Stimulated activated CD8-positive, alpha-beta memory T cell treated with anti-CD3 and anti-CD28 coated beads, Interleukin-7, amount 100 ng/mL, for 4 hours (primary cell): ENCODE data around the gene DDI1.

Experiments used
- DNase-seq, 2 donors: peaks; one replicate each; pipeline ENCODE4 v3.0.0-alpha.2; 2020; ENCODE audit warnings: low read depth in 2 of 2

Gene DDI1

DNA sequence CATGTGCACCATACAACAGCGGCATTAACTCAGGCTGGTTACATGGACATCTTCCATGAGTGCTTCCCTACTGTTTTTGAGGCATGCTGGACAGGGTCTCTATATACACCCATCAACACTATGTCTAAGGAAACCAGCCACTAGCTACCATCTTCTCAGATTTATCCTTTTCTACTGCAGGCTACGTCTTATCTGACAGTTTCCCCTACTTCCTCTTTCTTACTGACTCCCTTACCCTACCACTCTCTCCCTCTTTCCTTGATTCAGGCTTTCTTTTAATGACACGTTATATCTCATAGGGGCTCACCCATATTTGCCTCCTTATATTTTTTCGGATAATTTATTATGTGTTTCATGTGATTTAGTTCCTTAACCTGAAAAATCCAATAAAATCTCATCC, 41.8 kb downstream of the DDI1 start:
- DNase-seq: no peak

DNA sequence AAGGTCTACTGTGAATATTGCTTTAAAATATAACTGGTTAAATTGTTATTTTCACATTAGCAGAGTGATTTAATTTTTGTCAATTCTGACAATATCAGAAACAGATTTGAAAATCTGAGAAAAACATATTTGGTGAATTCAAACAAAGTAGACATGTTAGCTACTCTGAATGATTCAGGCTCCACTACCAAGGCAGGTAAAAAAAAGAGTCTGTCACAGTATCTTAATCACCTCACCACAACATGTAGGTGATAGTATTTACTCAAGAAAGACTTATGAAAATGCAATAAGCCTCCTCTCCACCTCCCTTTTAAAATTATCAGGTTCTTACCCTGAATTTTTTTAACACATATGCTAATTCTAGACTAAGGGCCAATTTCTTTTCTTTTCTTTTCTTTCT, 42.6 kb downstream of the DDI1 start:
- no peak for DNase-seq

DNA sequence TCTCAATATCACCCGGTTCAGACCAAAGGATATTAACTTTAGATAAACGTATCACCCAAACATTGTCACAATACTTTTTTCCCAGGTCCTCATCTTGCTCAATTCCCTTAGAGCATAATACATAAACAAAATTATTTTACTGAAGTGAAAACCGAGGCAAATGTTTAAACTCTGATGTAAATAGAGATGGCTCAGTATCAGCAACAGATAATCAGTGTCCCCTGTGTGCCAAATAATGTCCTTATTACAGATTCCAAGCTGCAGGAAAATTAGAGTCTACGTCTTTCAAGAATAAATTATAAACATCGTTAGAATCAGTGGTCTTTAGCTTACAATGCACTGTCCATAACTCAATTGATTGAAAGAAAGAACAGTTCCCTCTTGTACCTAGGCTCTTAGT, 50.2 kb downstream of the DDI1 start:
- no peak for DNase-seq
